Measurements from ENCODE around the gene ZBTB22.
"Not testable (repeated sequence)": the region's sequence is repeated elsewhere in the genome, so short reads cannot be mapped to it uniquely, and the experiment has no call there.

ZBTB22 gene

GRCh38 chr6:33356295-33356694 is 38.8 kb upstream of the ZBTB22 start:
- no peak for DNase-seq (ENCODE audit: low spot score)
- in situ Hi-C loops (cut with MboI; ENCODE audit: low pct_unique_long_range_greater_than_20kb, low sequenced_read_pairs, unreplicated experiment), result no loop called here
- no peak for TF ChIP-seq CTCF (IDR thresholded peaks at IDR 0.05; ENCODE audit: extremely low read depth, insufficient read depth, missing control alignments)

- DNase-seq (ENCODE audit: low spot score); in situ Hi-C loops (cut with MboI; ENCODE audit: low pct_unique_long_range_greater_than_20kb, low sequenced_read_pairs, unreplicated experiment): not testable (repeated sequence)
These were observed 38.3 kb upstream of the ZBTB22 start for GRCh38 chr6:33355860-33356259.

GRCh38 chr6:33347816-33348215 is 30.3 kb upstream of the ZBTB22 start:
- in situ Hi-C loops (cut with MboI; ENCODE audit: low pct_unique_long_range_greater_than_20kb, low sequenced_read_pairs, unreplicated experiment), result no loop called here
- TF ChIP-seq CTCF (IDR thresholded peaks at IDR 0.05; ENCODE audit: extremely low read depth, insufficient read depth, missing control alignments), result no peak
- DNase-seq (ENCODE audit: low spot score), result no peak

GRCh38 chr6:33346972-33347371 is 29.4 kb upstream of the ZBTB22 start:
- in situ Hi-C loops (cut with MboI; ENCODE audit: low pct_unique_long_range_greater_than_20kb, low sequenced_read_pairs, unreplicated experiment); DNase-seq (ENCODE audit: low spot score): not testable (repeated sequence)

GRCh38 chr6:33344701-33345697 is 27.5 kb upstream of the ZBTB22 start:
- DNase-seq (ENCODE audit: low spot score), result peak; percentile 66

GRCh38 chr6:33343953-33344611 is 26.5 kb upstream of the ZBTB22 start:
- in situ Hi-C loops (cut with MboI; ENCODE audit: low pct_unique_long_range_greater_than_20kb, low sequenced_read_pairs, unreplicated experiment), result no loop called here
- no peak for TF ChIP-seq CTCF (IDR thresholded peaks at IDR 0.05; ENCODE audit: extremely low read depth, insufficient read depth, missing control alignments)
- no peak for DNase-seq (ENCODE audit: low spot score)

More at GRCh38 chr6:33344701-33345697, 27.5 kb upstream of the ZBTB22 start:
- TF ChIP-seq CTCF (IDR thresholded peaks at IDR 0.05; ENCODE audit: extremely low read depth, insufficient read depth, missing control alignments), result peak; percentile 57
- in situ Hi-C loops (cut with MboI; ENCODE audit: low pct_unique_long_range_greater_than_20kb, low sequenced_read_pairs, unreplicated experiment), result no loop called here

GRCh38 chr6:33343606-33343952 is 26.0 kb upstream of the ZBTB22 start:
- in situ Hi-C loops (cut with MboI; ENCODE audit: low pct_unique_long_range_greater_than_20kb, low sequenced_read_pairs, unreplicated experiment); DNase-seq (ENCODE audit: low spot score): not testable (repeated sequence)

- in situ Hi-C loops (cut with MboI; ENCODE audit: low pct_unique_long_range_greater_than_20kb, low sequenced_read_pairs, unreplicated experiment), result no loop called here
- TF ChIP-seq CTCF (IDR thresholded peaks at IDR 0.05; ENCODE audit: extremely low read depth, insufficient read depth, missing control alignments), result no peak
- no peak for DNase-seq (ENCODE audit: low spot score)
These were observed 21.6 kb upstream of the ZBTB22 start for GRCh38 chr6:33339193-33339592.
